HL-60 (cell line): ENCODE data around the gene VPS35.

Experiments used
- DNase-seq, 2 experiments: peaks; one replicate each; pipeline ENCODE4 v3.0.0-alpha.2; 2010 to 2020; ENCODE audit warnings: low read depth in 1 of 2, low spot score in 1 of 2
- H3K27ac ChIP-seq: fragments of 250-450 bp; sonication (Bioruptor Pico); replicated peaks from 2 replicates; pipeline ENCODE4 v1.5.1; 2020; ENCODE audit warnings: mild to moderate bottlenecking, moderate library complexity
- H3K27me3 ChIP-seq: fragments of 250-450 bp; sonication (Bioruptor Pico); 2 replicates; pipeline ENCODE4 v1.5.1; 2021; ENCODE audit warnings: mild to moderate bottlenecking, moderate library complexity; ENCODE audit not compliant: insufficient read depth, poor library complexity, severe bottlenecking
- H3K4me3 ChIP-seq: replicated peaks from 2 replicates; pipeline ENCODE4 v1.5.1; 2011; ENCODE audit warnings: mild to moderate bottlenecking, control low read depth, low read length; ENCODE audit not compliant: insufficient read depth
- GABPA ChIP-seq: IDR thresholded peaks from 2 replicates; pipeline ENCODE4 v1.6.1; 2012; ENCODE audit warnings: low read depth
- POLR2AphosphoS5 ChIP-seq: IDR thresholded peaks from 2 replicates; pipeline ENCODE4 v1.6.1; 2012; ENCODE audit warnings: low read depth
- SPI1 ChIP-seq: IDR thresholded peaks from 2 replicates; pipeline ENCODE4 v1.6.1; 2012; ENCODE audit warnings: low read depth, mild to moderate bottlenecking, borderline replicate concordance
- TF ChIP-seq, protein P1 (sequence below): IDR thresholded peaks from 2 replicates; pipeline ENCODE4 v1.6.1; 2012; ENCODE audit warnings: low read depth; ENCODE audit not compliant: insufficient replicate concordance
- TF ChIP-seq, protein P2 (sequence below): IDR thresholded peaks from one replicate; pipeline ENCODE4 v1.5.1; 2011; ENCODE audit warnings: low read length, control low read depth, inconsistent platforms; ENCODE audit not compliant: insufficient read depth

The VPS35 gene

DNA sequence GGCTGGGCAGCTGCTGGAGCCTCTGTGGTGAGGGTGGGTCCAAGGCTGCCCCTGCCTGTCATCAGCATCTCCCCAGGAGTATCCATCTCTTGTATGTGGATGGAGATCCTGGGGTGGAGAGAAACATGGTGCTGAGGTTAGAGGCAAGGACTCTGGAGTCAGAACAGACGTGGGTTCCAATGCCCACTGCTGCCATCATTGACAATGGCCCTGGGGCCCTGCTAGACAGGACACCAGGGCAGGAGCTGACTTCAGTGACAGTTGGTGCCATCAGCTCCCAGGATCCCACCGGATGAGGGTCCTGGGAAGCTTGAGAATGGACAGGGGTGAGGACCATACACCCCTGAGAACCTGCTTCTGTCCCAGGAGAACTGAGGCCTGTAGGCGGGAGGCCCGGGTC, 43.6 kb upstream of the VPS35 start:
- Histone ChIP-seq H3K27me3 (no peaks in the 10 kb centered on the region), H3K4me3 (no peak overlapping the region), H3K27ac (no peak overlapping the region)
- no peak for DNase-seq
- TF ChIP-seq GABPA (no peak), SPI1 (no peak), POLR2AphosphoS5 (no peak)
- TF ChIP-seq, protein P1, sequence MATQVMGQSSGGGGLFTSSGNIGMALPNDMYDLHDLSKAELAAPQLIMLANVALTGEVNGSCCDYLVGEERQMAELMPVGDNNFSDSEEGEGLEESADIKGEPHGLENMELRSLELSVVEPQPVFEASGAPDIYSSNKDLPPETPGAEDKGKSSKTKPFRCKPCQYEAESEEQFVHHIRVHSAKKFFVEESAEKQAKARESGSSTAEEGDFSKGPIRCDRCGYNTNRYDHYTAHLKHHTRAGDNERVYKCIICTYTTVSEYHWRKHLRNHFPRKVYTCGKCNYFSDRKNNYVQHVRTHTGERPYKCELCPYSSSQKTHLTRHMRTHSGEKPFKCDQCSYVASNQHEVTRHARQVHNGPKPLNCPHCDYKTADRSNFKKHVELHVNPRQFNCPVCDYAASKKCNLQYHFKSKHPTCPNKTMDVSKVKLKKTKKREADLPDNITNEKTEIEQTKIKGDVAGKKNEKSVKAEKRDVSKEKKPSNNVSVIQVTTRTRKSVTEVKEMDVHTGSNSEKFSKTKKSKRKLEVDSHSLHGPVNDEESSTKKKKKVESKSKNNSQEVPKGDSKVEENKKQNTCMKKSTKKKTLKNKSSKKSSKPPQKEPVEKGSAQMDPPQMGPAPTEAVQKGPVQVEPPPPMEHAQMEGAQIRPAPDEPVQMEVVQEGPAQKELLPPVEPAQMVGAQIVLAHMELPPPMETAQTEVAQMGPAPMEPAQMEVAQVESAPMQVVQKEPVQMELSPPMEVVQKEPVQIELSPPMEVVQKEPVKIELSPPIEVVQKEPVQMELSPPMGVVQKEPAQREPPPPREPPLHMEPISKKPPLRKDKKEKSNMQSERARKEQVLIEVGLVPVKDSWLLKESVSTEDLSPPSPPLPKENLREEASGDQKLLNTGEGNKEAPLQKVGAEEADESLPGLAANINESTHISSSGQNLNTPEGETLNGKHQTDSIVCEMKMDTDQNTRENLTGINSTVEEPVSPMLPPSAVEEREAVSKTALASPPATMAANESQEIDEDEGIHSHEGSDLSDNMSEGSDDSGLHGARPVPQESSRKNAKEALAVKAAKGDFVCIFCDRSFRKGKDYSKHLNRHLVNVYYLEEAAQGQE = no peak
- TF ChIP-seq, protein P2, sequence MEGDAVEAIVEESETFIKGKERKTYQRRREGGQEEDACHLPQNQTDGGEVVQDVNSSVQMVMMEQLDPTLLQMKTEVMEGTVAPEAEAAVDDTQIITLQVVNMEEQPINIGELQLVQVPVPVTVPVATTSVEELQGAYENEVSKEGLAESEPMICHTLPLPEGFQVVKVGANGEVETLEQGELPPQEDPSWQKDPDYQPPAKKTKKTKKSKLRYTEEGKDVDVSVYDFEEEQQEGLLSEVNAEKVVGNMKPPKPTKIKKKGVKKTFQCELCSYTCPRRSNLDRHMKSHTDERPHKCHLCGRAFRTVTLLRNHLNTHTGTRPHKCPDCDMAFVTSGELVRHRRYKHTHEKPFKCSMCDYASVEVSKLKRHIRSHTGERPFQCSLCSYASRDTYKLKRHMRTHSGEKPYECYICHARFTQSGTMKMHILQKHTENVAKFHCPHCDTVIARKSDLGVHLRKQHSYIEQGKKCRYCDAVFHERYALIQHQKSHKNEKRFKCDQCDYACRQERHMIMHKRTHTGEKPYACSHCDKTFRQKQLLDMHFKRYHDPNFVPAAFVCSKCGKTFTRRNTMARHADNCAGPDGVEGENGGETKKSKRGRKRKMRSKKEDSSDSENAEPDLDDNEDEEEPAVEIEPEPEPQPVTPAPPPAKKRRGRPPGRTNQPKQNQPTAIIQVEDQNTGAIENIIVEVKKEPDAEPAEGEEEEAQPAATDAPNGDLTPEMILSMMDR = no peak

DNA sequence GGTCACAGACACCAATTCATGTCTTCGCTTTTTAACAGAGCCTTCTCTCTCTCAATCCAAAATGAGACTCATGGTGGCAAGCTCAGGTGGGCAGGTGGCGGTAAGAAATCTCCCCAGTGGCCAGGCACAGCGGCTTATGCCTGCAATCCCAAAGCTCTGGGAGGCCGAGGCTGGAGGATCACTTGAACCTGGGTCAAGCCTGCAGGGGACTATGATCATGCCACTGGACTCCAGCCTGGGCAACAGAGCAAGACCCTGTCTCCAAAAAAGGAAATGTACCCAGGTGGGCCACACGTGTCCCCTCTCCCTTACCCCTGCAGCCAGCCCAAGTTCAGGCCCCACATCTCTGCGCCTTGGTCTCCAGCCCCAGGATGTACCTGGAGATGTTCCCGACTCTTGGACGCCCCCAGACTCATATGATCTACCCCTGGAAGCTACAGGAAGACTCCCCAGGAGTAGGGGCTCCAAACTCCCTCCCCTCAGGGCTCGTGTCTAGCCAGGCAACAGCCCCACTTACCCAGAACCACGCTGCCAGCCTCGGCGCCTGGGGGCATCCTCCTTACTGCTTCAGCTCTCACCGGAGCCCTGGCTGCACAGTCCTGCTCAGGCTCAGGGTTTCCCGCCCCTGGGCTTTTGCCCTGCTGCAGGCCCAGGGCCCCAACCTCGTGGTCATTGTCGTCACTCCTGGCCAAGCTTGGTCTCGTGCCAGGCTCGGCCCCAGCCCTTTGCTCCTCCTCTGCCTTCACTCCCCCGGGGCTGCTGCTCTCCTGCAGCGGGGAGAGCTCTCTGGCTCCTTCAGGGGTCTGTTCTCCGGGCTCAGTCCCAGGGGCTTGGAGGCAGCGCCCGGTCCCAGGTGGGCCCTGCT, 42.9 kb upstream of the VPS35 start:
- H3K27me3 ChIP-seq = no peaks in the 10 kb centered on the region
- TF ChIP-seq GABPA = no peak
- no peak for TF ChIP-seq POLR2AphosphoS5
- TF ChIP-seq, protein P2 = no peak
- TF ChIP-seq, protein P1 = no peak
- no peak for TF ChIP-seq SPI1
- DNase-seq = no peak

DNA sequence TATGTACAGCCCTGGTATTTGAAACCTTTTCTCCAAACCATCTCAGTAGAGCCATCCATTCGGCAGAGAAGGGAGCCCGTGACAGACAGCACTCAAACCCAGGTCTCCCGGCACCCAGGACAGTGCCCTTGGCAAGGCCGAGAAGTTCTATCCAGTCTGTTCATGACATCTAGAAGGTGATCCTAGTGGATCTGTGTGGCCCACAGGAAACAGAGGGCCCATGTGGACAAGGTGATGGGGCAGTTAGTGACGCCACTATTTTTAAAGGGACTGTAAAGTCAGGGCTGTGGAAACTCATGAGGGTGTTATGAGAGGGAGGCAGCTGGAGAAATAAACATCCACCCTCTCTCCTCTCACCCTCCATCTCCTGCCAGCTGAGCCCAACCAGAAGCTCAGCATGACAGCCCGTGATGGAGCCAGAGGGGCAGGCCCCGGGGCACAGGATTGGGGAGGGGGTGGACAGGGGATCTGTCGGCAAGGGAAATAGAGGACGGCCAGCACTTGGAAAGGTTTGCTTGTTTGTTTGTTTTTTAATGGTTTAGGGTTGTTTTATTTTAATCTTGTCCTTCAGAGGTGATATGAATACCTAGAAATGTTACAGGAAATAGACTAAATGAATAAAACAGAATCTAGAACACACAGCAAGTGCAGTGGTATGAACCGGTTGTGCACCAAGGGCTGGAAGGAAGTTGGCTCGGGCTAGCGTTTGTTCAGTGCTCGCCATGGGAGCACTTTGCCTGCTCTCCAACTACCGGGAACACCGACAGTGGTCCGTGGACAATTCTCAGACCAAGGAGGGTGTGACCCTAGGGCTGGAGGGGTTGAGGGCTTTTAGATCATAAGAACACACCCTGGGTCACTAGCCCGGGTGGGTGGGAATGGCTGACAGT, 42.1 kb upstream of the VPS35 start:
- Histone ChIP-seq H3K27me3 (no peaks in the 10 kb centered on the region), H3K4me3 (no peak overlapping the region), H3K27ac (no peak overlapping the region)
- no peak for DNase-seq
- TF ChIP-seq, protein P1 = no peak
- TF ChIP-seq SPI1 (no peak), POLR2AphosphoS5 (no peak), GABPA (no peak)
- TF ChIP-seq, protein P2 = no peak

More for the DNA sequence above, 42.9 kb upstream of the VPS35 start:
- no peak overlapping the region for H3K27ac ChIP-seq
- H3K4me3 ChIP-seq = no peak overlapping the region
